ENCODE measurements around the gene RNF113B. TPM values are rescaled to one million over a fixed set of nuclear protein-coding genes. Genes with fewer than 3 reads are reported as not detected.

Gene RNF113B
- total RNA-seq: not detected in 2 replicates

GRCh38 chr13:98176777-98177608 is at the start of gene RNF113B:
Gene RNF113B (minus strand): TSS chr13:98177269. CDS start chr13:98177236, 33 bp downstream.

GRCh38 chr13:98142380-98143156 is 34.5 kb downstream of the RNF113B start, which contains the start of gene FARP1:
Gene FARP1 (plus strand): TSS chr13:98143094. CDS start chr13:98213243, 70,149 bp downstream.

Small RNA genes within 50 kb of the gene (small RNA-seq; reads per million reads assigned to genes)
- gene MIR3170: 2.6 reads per million, percentile 79 among the genes with 10 or more reads in this experiment

Other genes with a start within 250 kb of the RNF113B start
- gene IPO5, start 223.6 kb downstream of the RNF113B start, total RNA-seq: 160 and 206 TPM in 2 replicates
- gene FARP1, start 34.2 kb downstream of the RNF113B start, total RNA-seq: 52.0 and 63.4 TPM in 2 replicates